Neural progenitor cell (in vitro differentiated cells): Measurements from ENCODE around the gene EMP2. TPM values are rescaled to one million over a fixed set of nuclear protein-coding genes. Genes with fewer than 3 reads are reported as not detected.

Source experiments
- DNase-seq: peaks from one replicate; pipeline ENCODE4 v3.0.0-alpha.2; 2016; ENCODE audit warnings: low spot score
- H2AFZ ChIP-seq: fragments of 200-600 bp; sonication (generic); replicated peaks from 2 replicates; pipeline ENCODE4 v1.6.1; 2016; ENCODE audit warnings: antibody characterized with exemption
- H3F3A ChIP-seq: fragments of 200-600 bp; sonication (generic); 2 replicates; pipeline ENCODE4 v1.6.1; 2016; ENCODE audit warnings: antibody characterized with exemption, low read depth
- H3K27ac ChIP-seq: fragments of 200-600 bp; sonication (generic); 2 replicates; pipeline ENCODE4 v1.5.1; 2016; ENCODE audit warnings: mild to moderate bottlenecking
- H3K27me3 ChIP-seq: fragments of 200-600 bp; sonication (generic); 2 replicates; pipeline ENCODE4 v1.6.1; 2016; ENCODE audit warnings: mild to moderate bottlenecking, moderate library complexity
- H3K36me3 ChIP-seq: fragments of 200-600 bp; sonication (generic); 2 replicates; pipeline ENCODE4 v1.5.1; 2016
- H3K4me1 ChIP-seq: fragments of 200-600 bp; sonication (generic); 2 replicates; pipeline ENCODE4 v1.6.1; 2016; ENCODE audit warnings: mixed run types
- H3K4me2 ChIP-seq: fragments of 200-600 bp; sonication (generic); 2 replicates; pipeline ENCODE4 v1.6.1; 2016
- H3K4me3 ChIP-seq: fragments of 200-600 bp; sonication (generic); 2 replicates; pipeline ENCODE4 v1.5.1; 2016
- H3K79me2 ChIP-seq: fragments of 200-600 bp; sonication (generic); 2 replicates; pipeline ENCODE4 v1.6.1; 2016; ENCODE audit warnings: low read depth
- H3K9ac ChIP-seq: fragments of 200-600 bp; sonication (generic); 2 replicates; pipeline ENCODE4 v1.6.1; 2016
- H3K9me3 ChIP-seq: fragments of 200-600 bp; sonication (generic); 2 replicates; pipeline ENCODE4 v1.5.1; 2016; ENCODE audit warnings: low read depth
- H4K20me1 ChIP-seq: fragments of 200-600 bp; sonication (generic); 2 replicates; pipeline ENCODE4 v1.6.1; 2016; ENCODE audit warnings: low read depth
- H3K27ac Mint-ChIP-seq: 3 replicates; pipeline ENCODE4 v1.8.0; 2021; ENCODE audit warnings: mixed read lengths
- H3K27me3 Mint-ChIP-seq: 2 replicates; pipeline ENCODE4 v1.8.0; 2022; ENCODE audit warnings: low read depth, mild to moderate bottlenecking, inconsistent platforms, moderate library complexity, mixed read lengths; ENCODE audit not compliant: insufficient read depth
- H3K36me3 Mint-ChIP-seq: 3 replicates; pipeline ENCODE4 v1.8.0; 2021; ENCODE audit warnings: mixed read lengths
- H3K4me1 Mint-ChIP-seq: 3 replicates; pipeline ENCODE4 v1.8.0; 2021; ENCODE audit warnings: mixed read lengths
- H3K4me3 Mint-ChIP-seq: 3 replicates; pipeline ENCODE4 v1.8.0; 2021; ENCODE audit warnings: mild to moderate bottlenecking, moderate library complexity, mixed read lengths
- H3K9me3 Mint-ChIP-seq: 3 replicates; pipeline ENCODE4 v1.8.0; 2020; ENCODE audit warnings: mixed read lengths
- EZH2 ChIP-seq: fragments of 200-600 bp; sonication (generic); IDR thresholded peaks from 2 replicates; pipeline ENCODE4 v1.6.1; 2017; ENCODE audit warnings: antibody characterized with exemption, mild to moderate bottlenecking, moderate library complexity
- EZH2phosphoT487 ChIP-seq: fragments of 200-600 bp; sonication (generic); IDR thresholded peaks from 2 replicates; pipeline ENCODE4 v1.6.1; 2017; ENCODE audit warnings: antibody characterized with exemption
- total RNA-seq: library from RNA; depleted of rRNA; stranded (reverse); fragments of >200 nt; gene quantifications from 2 replicates; pipeline ENCODE4 v1.2.3, GENCODE V29; 2015; ENCODE audit warnings: low replicate concordance
- TF ChIP-seq, protein P1 (sequence below): fragments of 200-600 bp; sonication (generic); IDR thresholded peaks from 2 replicates; pipeline ENCODE4 v1.5.1; 2017; ENCODE audit warnings: antibody characterized with exemption, mild to moderate bottlenecking

EMP2 gene
- total RNA-seq, 1 donor from 2014 or later: 15.8 TPM

GRCh38 chr16:10528635-10529034 is 51.8 kb downstream of the EMP2 start:
- Histone ChIP-seq H3K4me2 (no peak overlapping the region), H3F3A (no peaks in the 10 kb centered on the region), H3K27ac (no peak overlapping the region), H3K4me3 (no peak overlapping the region), H3K4me1 (no peaks in the 10 kb centered on the region), H3K27me3 (no peaks in the 10 kb centered on the region), H3K9ac (no peak overlapping the region), H4K20me1 (no peaks in the 10 kb centered on the region), H3K79me2 (no peaks in the 10 kb centered on the region), H2AFZ (no peak overlapping the region), H3K36me3 (no peaks in the 10 kb centered on the region), H3K9me3 (no peaks in the 10 kb centered on the region)
- TF ChIP-seq EZH2phosphoT487: no peak
- TF ChIP-seq, protein P1, sequence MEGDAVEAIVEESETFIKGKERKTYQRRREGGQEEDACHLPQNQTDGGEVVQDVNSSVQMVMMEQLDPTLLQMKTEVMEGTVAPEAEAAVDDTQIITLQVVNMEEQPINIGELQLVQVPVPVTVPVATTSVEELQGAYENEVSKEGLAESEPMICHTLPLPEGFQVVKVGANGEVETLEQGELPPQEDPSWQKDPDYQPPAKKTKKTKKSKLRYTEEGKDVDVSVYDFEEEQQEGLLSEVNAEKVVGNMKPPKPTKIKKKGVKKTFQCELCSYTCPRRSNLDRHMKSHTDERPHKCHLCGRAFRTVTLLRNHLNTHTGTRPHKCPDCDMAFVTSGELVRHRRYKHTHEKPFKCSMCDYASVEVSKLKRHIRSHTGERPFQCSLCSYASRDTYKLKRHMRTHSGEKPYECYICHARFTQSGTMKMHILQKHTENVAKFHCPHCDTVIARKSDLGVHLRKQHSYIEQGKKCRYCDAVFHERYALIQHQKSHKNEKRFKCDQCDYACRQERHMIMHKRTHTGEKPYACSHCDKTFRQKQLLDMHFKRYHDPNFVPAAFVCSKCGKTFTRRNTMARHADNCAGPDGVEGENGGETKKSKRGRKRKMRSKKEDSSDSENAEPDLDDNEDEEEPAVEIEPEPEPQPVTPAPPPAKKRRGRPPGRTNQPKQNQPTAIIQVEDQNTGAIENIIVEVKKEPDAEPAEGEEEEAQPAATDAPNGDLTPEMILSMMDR: no peak
- TF ChIP-seq EZH2: no peak
- no peaks in the 10 kb centered on the region for H3K27me3 Mint-ChIP-seq
- peaks cover 7% of the 10 kb centered on the region for H3K36me3 Mint-ChIP-seq
- no peak for DNase-seq
- H3K9me3 Mint-ChIP-seq: no peaks in the 10 kb centered on the region
- no peak overlapping the region for H3K4me3 Mint-ChIP-seq
- no peaks in the 10 kb centered on the region for H3K4me1 Mint-ChIP-seq
- no peak overlapping the region for H3K27ac Mint-ChIP-seq

GRCh38 chr16:10526962-10527361 is 53.4 kb downstream of the EMP2 start:
- Histone ChIP-seq H4K20me1 (no peaks in the 10 kb centered on the region), H3K9me3 (no peaks in the 10 kb centered on the region), H3K27me3 (no peaks in the 10 kb centered on the region), H3F3A (no peaks in the 10 kb centered on the region), H3K4me1 (no peaks in the 10 kb centered on the region), H3K36me3 (no peaks in the 10 kb centered on the region), H3K79me2 (no peaks in the 10 kb centered on the region), H3K27ac (no peak overlapping the region), H2AFZ (no peak overlapping the region), H3K9ac (no peak overlapping the region), H3K4me3 (no peak overlapping the region), H3K4me2 (no peak overlapping the region)
- Mint-ChIP-seq H3K4me3 (no peak overlapping the region), H3K4me1 (no peaks in the 10 kb centered on the region), H3K27me3 (no peaks in the 10 kb centered on the region), H3K27ac (no peak overlapping the region), H3K9me3 (no peaks in the 10 kb centered on the region), H3K36me3 (peaks cover 6% of the 10 kb centered on the region)
- no peak for TF ChIP-seq EZH2phosphoT487
- TF ChIP-seq EZH2: no peak
- TF ChIP-seq, protein P1: no peak
- no peak for DNase-seq

DNA sequence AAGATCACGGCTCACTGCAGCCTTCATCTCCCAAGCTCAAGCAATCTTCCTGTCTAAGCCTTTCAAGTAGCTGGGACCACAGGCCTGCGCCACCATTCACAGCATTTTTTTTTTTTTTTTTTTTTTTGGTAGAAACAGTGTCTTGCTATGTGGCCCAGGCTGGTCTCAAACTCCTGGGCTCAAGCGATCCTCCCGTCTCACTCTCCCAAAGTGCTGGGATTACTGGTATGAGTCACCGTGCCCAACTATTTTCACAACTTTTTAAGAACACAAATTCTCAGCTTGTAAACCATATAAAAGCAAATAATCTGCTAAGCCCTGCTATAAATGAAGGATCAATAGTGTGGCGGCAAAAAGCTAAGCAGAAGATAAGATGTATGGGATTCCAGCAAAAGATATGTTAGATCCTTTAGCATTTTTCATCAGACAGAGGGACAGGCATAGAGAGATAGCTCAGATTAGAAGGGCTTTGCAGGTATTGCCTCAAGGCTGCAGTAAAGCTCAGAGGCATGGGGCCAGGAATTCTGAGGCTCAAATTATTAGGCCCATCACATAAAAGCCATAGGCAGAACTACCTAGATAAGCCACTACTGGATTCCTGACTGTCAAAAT is 55.1 kb downstream of the EMP2 start:
- Histone ChIP-seq H4K20me1 (no peaks in the 10 kb centered on the region), H3K27me3 (no peaks in the 10 kb centered on the region), H3K9ac (no peak overlapping the region), H3K9me3 (no peaks in the 10 kb centered on the region), H3K4me1 (no peaks in the 10 kb centered on the region), H3F3A (no peaks in the 10 kb centered on the region), H2AFZ (no peak overlapping the region), H3K79me2 (no peaks in the 10 kb centered on the region), H3K36me3 (no peaks in the 10 kb centered on the region), H3K4me2 (no peak overlapping the region), H3K4me3 (no peak overlapping the region), H3K27ac (no peak overlapping the region)
- TF ChIP-seq EZH2 (no peak), EZH2phosphoT487 (no peak)
- TF ChIP-seq, protein P1: no peak
- Mint-ChIP-seq H3K4me1 (no peaks in the 10 kb centered on the region), H3K36me3 (peaks cover 3% of the 10 kb centered on the region), H3K27me3 (no peaks in the 10 kb centered on the region), H3K27ac (no peak overlapping the region), H3K9me3 (no peaks in the 10 kb centered on the region), H3K4me3 (no peak overlapping the region)
- DNase-seq: no peak
